ENCODE measurements around the gene LDLRAP1. TPM values are rescaled to one million over a fixed set of nuclear protein-coding genes. Genes with fewer than 3 reads are reported as not detected.

The LDLRAP1 gene
- total RNA-seq, 1 experiment from 2014 or later = 29.2 TPM

DNA sequence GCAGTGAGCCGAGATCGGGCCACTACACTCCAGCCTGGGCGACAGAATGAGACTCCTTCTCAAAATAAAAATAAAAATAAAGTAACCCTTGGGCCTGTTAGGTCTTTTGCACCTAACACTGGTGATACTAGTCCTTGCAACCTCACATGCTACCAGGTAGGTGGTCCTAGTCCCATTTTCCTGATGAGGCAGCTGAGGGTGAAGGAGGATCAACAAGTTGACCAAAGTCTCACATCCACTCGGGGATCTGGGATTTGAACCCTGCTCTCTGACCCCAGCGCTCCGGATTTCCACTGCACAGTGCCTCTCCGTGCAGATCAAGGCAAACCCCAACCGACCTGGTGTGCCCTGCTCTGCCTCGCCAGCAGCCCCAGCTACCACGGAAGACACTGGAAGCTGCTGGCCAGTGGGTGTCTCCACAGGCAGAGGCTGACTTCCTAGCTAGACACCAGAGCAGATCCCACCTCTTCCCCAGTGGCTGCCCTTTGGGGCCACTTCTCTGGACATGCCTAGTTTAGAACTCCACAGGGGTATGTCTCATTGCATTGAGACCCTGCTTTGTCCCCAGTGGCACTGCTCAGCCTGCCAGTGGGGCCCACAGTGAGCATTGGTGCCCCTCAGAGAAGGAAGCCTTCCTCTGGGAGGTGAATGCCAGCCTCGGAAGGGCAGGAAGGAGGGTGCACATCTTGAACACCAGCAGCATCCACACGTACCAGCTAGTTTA is 27.6 kb downstream of the LDLRAP1 start:
- no peaks in the 10 kb centered on the region for H3K9me2 ChIP-seq (ENCODE audit: insufficient read depth)
- peaks cover 74% of the 10 kb centered on the region for H3K4me1 ChIP-seq (replicated peaks; ENCODE audit: insufficient read depth)
- H3K27ac ChIP-seq = no peak overlapping the region
- H2AFZ ChIP-seq = no peak overlapping the region
- H3K36me3 ChIP-seq (ENCODE audit: low read depth) = no peaks in the 10 kb centered on the region
- H3K27me3 ChIP-seq (ENCODE audit: insufficient read depth, low read depth) = no peaks in the 10 kb centered on the region
- TF ChIP-seq EZH2 (IDR thresholded peaks at IDR 0.05; ENCODE audit: low read depth) = no peak
- TF ChIP-seq, protein P1, sequence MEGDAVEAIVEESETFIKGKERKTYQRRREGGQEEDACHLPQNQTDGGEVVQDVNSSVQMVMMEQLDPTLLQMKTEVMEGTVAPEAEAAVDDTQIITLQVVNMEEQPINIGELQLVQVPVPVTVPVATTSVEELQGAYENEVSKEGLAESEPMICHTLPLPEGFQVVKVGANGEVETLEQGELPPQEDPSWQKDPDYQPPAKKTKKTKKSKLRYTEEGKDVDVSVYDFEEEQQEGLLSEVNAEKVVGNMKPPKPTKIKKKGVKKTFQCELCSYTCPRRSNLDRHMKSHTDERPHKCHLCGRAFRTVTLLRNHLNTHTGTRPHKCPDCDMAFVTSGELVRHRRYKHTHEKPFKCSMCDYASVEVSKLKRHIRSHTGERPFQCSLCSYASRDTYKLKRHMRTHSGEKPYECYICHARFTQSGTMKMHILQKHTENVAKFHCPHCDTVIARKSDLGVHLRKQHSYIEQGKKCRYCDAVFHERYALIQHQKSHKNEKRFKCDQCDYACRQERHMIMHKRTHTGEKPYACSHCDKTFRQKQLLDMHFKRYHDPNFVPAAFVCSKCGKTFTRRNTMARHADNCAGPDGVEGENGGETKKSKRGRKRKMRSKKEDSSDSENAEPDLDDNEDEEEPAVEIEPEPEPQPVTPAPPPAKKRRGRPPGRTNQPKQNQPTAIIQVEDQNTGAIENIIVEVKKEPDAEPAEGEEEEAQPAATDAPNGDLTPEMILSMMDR (conservative IDR thresholded peaks at IDR 0.05) = no peak
- H3F3A ChIP-seq (ENCODE audit: insufficient read depth, low read depth) = peaks cover 47% of the 10 kb centered on the region
- intact Hi-C loops (cut with micrococcal nuclease; ENCODE audit: unreplicated experiment) = loop anchor here (5.0 kb wide), 1 partner anchor 36 kb away; no protein-coding TSS in a partner anchor
- CTCF ChIA-PET = interaction anchor here (0.6 kb wide), 1 partner anchor 242 kb away, joined by 3 read pairs; no protein-coding TSS in a partner anchor
- POLR2A ChIA-PET (ENCODE audit: unreplicated experiment) = no interaction called here
- no peaks in the 10 kb centered on the region for H3K9me3 ChIP-seq (ENCODE audit: insufficient read depth, low read depth)
- no peak for DNase-seq
- no peaks in the 10 kb centered on the region for H3K79me2 ChIP-seq (ENCODE audit: low read depth)
- H3K4me2 ChIP-seq = no peak overlapping the region
- H3K4me3 ChIP-seq = no peak overlapping the region
- BruUV-seq (replicated peaks) = no TSS peak
- no peaks in the 10 kb centered on the region for H4K20me1 ChIP-seq (ENCODE audit: insufficient read depth)

DNA sequence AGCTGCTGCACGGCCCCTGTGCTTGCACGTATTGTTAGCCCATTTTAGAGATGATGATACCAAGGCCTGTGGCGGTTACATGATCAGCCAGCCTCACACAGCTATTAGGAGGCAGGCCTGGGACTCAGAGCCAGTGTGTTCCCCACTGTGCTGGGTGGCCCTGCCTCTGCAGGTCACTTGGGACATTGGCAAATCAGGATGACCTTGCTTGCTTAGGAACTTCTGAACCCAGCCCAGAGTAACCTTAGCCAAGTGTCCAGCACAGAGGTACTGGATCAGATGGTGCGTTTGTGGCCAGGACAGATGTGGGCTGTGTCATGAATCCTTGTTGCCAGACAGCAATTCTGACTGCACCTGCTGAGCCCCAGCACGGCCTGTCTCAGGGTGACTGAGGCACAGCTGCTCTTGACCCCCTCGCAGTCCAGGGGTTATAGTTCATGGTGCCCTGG is 28.1 kb downstream of the LDLRAP1 start:
- Histone ChIP-seq H4K20me1 (ENCODE audit: insufficient read depth) (no peaks in the 10 kb centered on the region), H3K9me3 (ENCODE audit: insufficient read depth, low read depth) (no peaks in the 10 kb centered on the region), H2AFZ (no peak overlapping the region), H3K4me1 (replicated peaks; ENCODE audit: insufficient read depth) (peaks cover 69% of the 10 kb centered on the region), H3K36me3 (ENCODE audit: low read depth) (no peaks in the 10 kb centered on the region), H3K4me3 (no peak overlapping the region), H3K4me2 (no peak overlapping the region), H3K27ac (no peak overlapping the region), H3K79me2 (ENCODE audit: low read depth) (no peaks in the 10 kb centered on the region), H3F3A (ENCODE audit: insufficient read depth, low read depth) (peaks cover 47% of the 10 kb centered on the region), H3K27me3 (ENCODE audit: insufficient read depth, low read depth) (no peaks in the 10 kb centered on the region), H3K9me2 (ENCODE audit: insufficient read depth) (no peaks in the 10 kb centered on the region)
- intact Hi-C loops (cut with micrococcal nuclease; ENCODE audit: unreplicated experiment) = loop anchor here (5.0 kb wide), 1 partner anchor 36 kb away; no protein-coding TSS in a partner anchor
- no peak for TF ChIP-seq EZH2 (IDR thresholded peaks at IDR 0.05; ENCODE audit: low read depth)
- TF ChIP-seq, protein P1 (conservative IDR thresholded peaks at IDR 0.05) = no peak
- DNase-seq = no peak
- ChIA-PET CTCF (interaction anchor here (0.6 kb wide), 1 partner anchor 241 kb away, joined by 3 read pairs; no protein-coding TSS in a partner anchor), POLR2A (ENCODE audit: unreplicated experiment) (no interaction called here)
- BruUV-seq (replicated peaks) = no TSS peak

DNA sequence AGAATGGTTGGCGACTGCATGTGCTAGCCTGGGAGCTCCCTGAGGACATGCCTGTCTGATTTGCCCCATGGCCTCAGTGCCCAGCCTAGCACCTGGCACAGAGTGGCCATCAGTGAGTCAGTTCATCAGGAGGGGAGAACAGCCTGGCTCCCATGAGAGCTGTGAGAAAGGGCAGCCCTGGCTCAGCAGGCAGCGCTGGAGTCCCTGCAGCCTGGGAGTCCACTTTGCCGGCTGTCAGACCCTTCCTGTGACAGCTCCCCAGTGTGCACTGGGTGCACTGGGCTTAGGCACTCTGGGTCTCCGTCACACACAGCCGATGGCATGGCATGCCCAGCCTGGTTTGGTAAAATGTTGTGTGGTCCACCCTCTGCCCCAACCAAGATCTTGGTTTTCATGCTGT is 28.7 kb downstream of the LDLRAP1 start:
- TF ChIP-seq, protein P1 (conservative IDR thresholded peaks at IDR 0.05) = no peak
- TF ChIP-seq EZH2 (IDR thresholded peaks at IDR 0.05; ENCODE audit: low read depth) = no peak
- Histone ChIP-seq H3F3A (ENCODE audit: insufficient read depth, low read depth) (peaks cover 47% of the 10 kb centered on the region), H3K4me2 (no peak overlapping the region), H3K4me1 (replicated peaks; ENCODE audit: insufficient read depth) (peaks cover 64% of the 10 kb centered on the region), H3K79me2 (ENCODE audit: low read depth) (no peaks in the 10 kb centered on the region), H2AFZ (no peak overlapping the region), H3K27ac (no peak overlapping the region), H3K27me3 (ENCODE audit: insufficient read depth, low read depth) (no peaks in the 10 kb centered on the region), H3K4me3 (no peak overlapping the region), H3K9me3 (ENCODE audit: insufficient read depth, low read depth) (no peaks in the 10 kb centered on the region), H3K36me3 (ENCODE audit: low read depth) (no peaks in the 10 kb centered on the region), H4K20me1 (ENCODE audit: insufficient read depth) (no peaks in the 10 kb centered on the region), H3K9me2 (ENCODE audit: insufficient read depth) (no peaks in the 10 kb centered on the region)
- ChIA-PET POLR2A (ENCODE audit: unreplicated experiment) (no interaction called here), CTCF (no interaction called here)
- intact Hi-C loops (cut with micrococcal nuclease; ENCODE audit: unreplicated experiment) = loop anchor here (5.0 kb wide), 1 partner anchor 35 kb away; no protein-coding TSS in a partner anchor
- DNase-seq = no peak
- BruUV-seq (replicated peaks) = no TSS peak

Data from PC-9 (cell line).